LNCAP (cell line): ENCODE data around the gene NRP2.

Experiments used
- TF ChIP-seq, protein P1 (sequence below): fragments of 450-650 bp; IDR thresholded peaks from 2 replicates; pipeline ENCODE4 v1.5.1; 2017; ENCODE audit warnings: mild to moderate bottlenecking

NRP2 gene

DNA sequence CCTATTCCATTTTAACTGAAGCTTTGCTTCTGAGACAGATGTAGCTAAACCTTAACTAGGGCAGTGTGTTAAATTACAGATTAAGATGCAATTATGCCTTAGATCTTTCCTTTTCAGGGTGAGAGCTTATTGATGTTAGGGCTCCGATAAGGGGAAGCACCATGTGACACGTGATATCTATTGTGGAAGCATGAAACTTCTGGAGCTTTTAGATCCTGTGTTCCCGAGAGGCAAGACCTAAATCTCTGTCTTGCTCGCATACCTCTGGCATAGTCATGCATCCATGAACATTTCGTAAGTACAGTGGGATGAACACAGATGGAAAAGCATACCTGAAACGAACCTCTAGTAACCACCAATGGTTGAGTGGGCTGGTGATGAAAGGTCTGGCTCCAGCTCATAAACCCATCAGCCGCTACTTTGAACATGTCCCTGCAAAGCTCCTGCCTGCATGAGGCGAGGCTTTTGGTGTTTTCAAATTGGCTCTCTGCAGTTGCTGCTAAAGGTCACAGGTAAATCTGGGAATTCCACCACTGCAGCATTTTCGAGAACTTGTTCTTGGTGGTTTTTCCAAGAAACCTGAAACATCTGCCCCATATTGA lies 3.7 kb upstream of the NRP2 start:
- TF ChIP-seq, protein P1, sequence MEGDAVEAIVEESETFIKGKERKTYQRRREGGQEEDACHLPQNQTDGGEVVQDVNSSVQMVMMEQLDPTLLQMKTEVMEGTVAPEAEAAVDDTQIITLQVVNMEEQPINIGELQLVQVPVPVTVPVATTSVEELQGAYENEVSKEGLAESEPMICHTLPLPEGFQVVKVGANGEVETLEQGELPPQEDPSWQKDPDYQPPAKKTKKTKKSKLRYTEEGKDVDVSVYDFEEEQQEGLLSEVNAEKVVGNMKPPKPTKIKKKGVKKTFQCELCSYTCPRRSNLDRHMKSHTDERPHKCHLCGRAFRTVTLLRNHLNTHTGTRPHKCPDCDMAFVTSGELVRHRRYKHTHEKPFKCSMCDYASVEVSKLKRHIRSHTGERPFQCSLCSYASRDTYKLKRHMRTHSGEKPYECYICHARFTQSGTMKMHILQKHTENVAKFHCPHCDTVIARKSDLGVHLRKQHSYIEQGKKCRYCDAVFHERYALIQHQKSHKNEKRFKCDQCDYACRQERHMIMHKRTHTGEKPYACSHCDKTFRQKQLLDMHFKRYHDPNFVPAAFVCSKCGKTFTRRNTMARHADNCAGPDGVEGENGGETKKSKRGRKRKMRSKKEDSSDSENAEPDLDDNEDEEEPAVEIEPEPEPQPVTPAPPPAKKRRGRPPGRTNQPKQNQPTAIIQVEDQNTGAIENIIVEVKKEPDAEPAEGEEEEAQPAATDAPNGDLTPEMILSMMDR, result no peak

DNA sequence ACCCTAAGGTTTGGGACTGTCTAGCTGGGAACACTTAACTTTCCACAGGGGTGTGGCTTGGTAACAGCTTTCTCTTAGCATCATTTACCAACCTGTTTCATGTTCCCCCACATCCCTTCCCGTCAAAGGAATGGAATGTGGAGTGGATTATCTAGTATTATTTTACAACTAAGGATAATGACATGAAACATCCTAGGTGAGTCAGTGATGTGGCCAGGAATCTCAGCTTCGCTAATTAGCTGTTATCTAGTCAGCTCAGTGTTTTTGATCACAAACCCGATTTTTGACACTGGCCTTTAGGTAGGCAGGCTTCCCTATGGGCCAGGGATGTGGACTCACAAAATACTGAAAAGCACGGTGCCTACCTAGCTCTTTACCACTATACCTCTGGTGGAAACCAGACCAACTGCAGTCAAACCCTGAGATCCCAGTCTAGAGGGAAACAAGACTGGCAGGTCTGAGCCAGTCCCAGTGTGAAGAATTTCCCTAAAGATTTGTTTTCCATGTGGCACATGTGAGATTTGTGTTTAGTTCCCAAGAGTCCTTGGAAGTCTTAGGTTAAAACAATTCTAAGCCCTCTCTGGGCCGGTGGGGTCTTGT lies 2.8 kb upstream of the NRP2 start:
- TF ChIP-seq, protein P1, result no peak

GRCh38 chr2:205680067-205680466 lies 2.2 kb upstream of the NRP2 start:
- TF ChIP-seq, protein P1, result peak; percentile 73

GRCh38 chr2:205680903-205681302 lies 1.4 kb upstream of the NRP2 start:
- TF ChIP-seq, protein P1, result no peak

GRCh38 chr2:205681401-205682238 lies 681 bp upstream of the NRP2 start:
- TF ChIP-seq, protein P1, result no peak

GRCh38 chr2:205682971-205683501 lies 735 bp downstream of the NRP2 start:
- TF ChIP-seq, protein P1, result no peak

DNA sequence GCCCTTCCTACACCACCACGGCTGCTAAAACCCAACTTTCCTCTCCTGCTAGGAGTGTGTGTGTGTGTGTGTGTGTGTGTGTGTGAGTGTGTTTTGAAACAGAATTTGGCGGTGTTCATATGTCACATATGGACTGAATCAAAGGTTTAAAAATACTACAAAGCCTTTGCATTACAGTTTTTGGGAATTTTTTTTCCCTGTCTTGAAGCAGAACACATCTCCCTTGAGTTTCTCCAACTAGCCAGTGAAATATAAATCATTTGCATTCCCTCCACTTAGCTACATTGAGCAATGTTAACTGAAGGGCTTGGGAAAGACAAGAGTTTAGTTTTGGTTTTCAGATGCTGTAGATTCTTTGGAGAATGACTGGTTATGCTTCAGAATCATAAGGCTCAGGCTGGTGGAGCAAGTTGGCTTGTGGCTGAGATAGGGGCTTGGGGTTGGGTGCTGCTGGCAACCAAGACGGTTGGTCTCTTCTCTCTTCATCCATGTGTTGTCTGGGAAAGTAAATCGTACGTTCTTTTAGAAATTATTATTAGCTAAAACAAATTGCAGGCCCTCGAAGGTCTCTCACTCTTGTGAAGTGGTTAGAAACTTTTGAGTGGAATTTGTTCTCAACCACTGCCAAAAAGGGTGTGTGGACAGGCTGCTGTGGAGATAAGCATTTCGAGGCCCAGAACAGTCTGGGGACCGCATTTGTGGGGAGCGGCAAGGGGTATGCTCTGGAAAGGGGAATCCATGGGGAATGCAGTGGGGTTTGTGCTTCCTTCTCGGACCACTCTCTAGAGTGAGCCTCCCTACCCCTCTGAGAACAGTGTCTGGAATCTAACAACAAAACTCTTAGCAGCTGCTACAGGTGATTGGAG lies 1.4 kb downstream of the NRP2 start:
- TF ChIP-seq, protein P1, result no peak
